SK-N-SH treated with all-trans-retinoic acid at 6 μM for 48 hours (cell line): ENCODE data around the gene SPON1.

Experiments used
- CREB5 ChIP-seq: fragments of 250-450 bp; sonication (Bioruptor Pico); IDR thresholded peaks from 2 replicates; pipeline ENCODE4 v1.5.1; 2020; ENCODE audit warnings: low read depth, mild to moderate bottlenecking, moderate library complexity
- CSDC2 ChIP-seq: fragments of 250-450 bp; sonication (Bioruptor Pico); IDR thresholded peaks from 2 replicates; pipeline ENCODE4 v1.5.0; 2020; ENCODE audit warnings: mild to moderate bottlenecking, moderate library complexity
- CSRNP3 ChIP-seq: fragments of 250-450 bp; sonication (Bioruptor Pico); IDR thresholded peaks from 2 replicates; pipeline ENCODE4 v1.5.1; 2021; ENCODE audit warnings: mild to moderate bottlenecking, moderate library complexity
- ESRRG ChIP-seq: fragments of 250-450 bp; sonication (Bioruptor Pico); IDR thresholded peaks from 2 replicates; pipeline ENCODE4 v1.6.1; 2021; ENCODE audit warnings: mild to moderate bottlenecking
- ISL1 ChIP-seq: fragments of 250-450 bp; sonication (Bioruptor Pico); IDR thresholded peaks from 2 replicates; pipeline ENCODE4 v2.1.2; 2022; ENCODE audit warnings: mild to moderate bottlenecking, moderate library complexity
- OSR1 ChIP-seq: fragments of 250-450 bp; sonication (Bioruptor Pico); IDR thresholded peaks from 2 replicates; pipeline ENCODE4 v1.8.0; 2022; ENCODE audit warnings: moderate library complexity, mild to moderate bottlenecking, inconsistent platforms
- PATZ1 ChIP-seq: fragments of 250-450 bp; sonication (Bioruptor Pico); IDR thresholded peaks from 2 replicates; pipeline ENCODE4 v1.8.0; 2020; ENCODE audit warnings: mild to moderate bottlenecking, moderate library complexity, borderline replicate concordance
- PPARA ChIP-seq: fragments of 250-450 bp; sonication (Bioruptor Pico); IDR thresholded peaks from 2 replicates; pipeline ENCODE4 v1.5.0; 2020; ENCODE audit warnings: mild to moderate bottlenecking, borderline replicate concordance
- RARB ChIP-seq: fragments of 250-450 bp; sonication (Bioruptor Pico); IDR thresholded peaks from 2 replicates; pipeline ENCODE4 v1.8.0; 2021; ENCODE audit warnings: mild to moderate bottlenecking, moderate library complexity
- SNAI2 ChIP-seq: fragments of 250-450 bp; sonication (Bioruptor Pico); IDR thresholded peaks from 2 replicates; pipeline ENCODE4 v1.5.0; 2020; ENCODE audit warnings: mild to moderate bottlenecking, moderate library complexity
- ZFP3 ChIP-seq: fragments of 250-450 bp; sonication (Bioruptor Pico); IDR thresholded peaks from 2 replicates; pipeline ENCODE4 v1.5.0; 2020; ENCODE audit warnings: mild to moderate bottlenecking, moderate library complexity
- ZFP30 ChIP-seq: fragments of 450-650 bp; formaldehyde crosslinking; IDR thresholded peaks from 2 replicates; pipeline ENCODE4 v1.5.0; 2022; ENCODE audit warnings: mild to moderate bottlenecking, moderate library complexity

GRCh38 chr11:14055936-14056335, 93.4 kb downstream of the SPON1 start:
- no peak for TF ChIP-seq CREB5 (CRISPR knock-in tag)
- no peak for TF ChIP-seq RARB (CRISPR knock-in tag)
- TF ChIP-seq ISL1 = no peak
- no peak for TF ChIP-seq PATZ1 (CRISPR knock-in tag)
- TF ChIP-seq SNAI2 = no peak
- TF ChIP-seq OSR1 (CRISPR knock-in tag) = no peak
- no peak for TF ChIP-seq ESRRG
- TF ChIP-seq ZFP30 = no peak
- no peak for TF ChIP-seq CSDC2 (CRISPR knock-in tag)
- no peak for TF ChIP-seq CSRNP3 (CRISPR knock-in tag)
- TF ChIP-seq ZFP3 (CRISPR knock-in tag) = no peak
- TF ChIP-seq PPARA (CRISPR knock-in tag) = no peak
